T-helper 22 cell (primary cell): ENCODE data around the gene SLC24A4.

Experiments used
- DNase-seq: peaks from one replicate; pipeline ENCODE4 v3.0.0-alpha.2; 2020; ENCODE audit warnings: low read depth

SLC24A4 gene

DNA sequence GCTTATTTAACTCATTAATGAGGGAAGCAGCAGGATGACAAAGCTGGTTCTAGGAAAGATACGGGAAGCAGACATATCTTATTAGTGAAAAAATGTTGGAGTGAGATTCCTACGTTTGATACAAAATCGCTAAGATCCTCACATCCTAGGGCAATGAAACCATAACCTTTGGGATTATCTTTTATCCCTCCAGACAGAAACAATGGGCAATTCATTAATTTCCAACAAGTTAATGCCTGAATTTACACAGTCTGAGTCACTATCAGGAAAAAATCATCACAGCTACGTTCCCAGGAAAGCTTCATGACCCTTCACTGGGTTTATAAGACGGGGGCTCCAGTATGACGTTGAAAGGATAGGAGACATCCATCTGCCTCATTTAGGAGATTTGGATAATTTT, 45.0 kb downstream of the SLC24A4 start:
- DNase-seq, result no peak

DNA sequence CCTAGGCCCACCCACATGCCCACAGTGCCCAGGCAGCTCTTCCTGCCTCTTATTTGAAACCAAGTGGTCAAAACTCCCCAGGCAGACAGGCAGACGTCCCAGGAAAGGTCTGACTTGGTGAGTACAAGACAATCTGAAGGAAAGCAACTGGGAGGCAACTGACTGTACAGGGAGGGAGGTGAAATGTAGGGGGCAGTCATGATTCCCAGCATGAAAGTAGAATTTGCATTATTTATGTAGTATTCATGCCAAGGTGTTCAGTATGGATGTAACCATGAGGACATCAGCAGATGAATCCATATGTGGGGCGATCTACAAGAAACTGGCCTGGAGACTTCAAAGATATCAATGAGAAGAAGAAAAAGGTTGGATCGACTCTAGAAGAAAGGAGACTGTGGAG, 46.1 kb downstream of the SLC24A4 start:
- DNase-seq, result no peak

DNA sequence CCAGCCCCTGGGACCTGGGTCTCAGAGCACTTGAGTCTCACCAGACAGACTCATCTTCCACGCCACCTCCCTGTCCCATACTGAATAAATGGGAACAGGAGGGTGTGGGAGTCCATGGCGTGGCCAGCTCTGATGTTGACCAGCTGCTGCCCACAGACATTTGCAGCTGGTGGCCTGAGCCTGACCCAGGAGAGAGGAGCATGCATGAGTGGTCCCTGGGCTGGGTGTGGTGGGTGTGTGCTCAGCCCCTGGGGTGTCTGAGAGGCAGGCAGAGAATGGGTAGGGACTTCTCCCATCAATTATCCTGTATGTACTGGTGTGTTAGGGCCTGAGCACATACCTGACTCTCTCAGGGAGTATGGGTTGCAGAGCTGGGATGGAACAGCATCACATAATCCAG, 49.3 kb downstream of the SLC24A4 start:
- DNase-seq, result no peak

DNA sequence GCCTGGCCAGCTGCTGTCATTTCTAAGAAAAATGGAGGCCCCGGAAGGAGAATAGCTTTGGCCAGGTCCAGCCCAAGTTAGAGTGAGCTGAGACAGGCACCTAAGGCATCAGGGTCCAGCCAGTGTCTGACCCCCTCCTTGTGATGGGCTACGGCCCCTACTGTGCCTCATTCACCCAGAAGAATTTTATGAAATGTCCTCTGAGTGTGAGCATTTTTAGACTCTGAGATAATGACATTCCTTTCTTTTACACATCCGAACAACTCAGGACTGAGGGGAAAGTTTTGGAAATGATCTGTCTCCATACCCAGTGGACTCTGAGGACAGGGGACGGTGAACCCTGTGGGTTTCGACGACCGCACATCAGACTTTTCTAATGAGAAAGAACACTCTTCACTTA, 50.4 kb downstream of the SLC24A4 start:
- DNase-seq, result no peak

DNA sequence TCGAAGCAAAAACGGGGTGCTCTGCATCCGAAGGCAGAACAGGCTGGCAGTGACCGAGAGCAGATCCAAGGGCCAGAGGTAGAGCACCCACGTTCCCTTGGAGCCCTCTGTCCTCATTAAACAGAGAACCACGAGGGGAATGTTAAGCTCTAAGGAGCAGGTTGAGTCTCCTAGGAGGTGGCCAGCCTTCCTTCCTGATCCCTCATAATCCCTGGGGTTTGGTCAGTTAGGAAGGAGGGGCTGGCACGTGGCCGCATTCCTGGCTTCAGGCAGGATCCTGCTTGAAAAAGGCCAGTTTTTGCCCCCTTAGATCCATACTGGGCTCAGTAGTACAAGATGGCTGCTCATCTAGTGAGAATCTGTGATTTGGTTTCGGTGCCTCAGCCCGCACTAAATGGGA, 57.2 kb downstream of the SLC24A4 start:
- DNase-seq, result no peak

DNA sequence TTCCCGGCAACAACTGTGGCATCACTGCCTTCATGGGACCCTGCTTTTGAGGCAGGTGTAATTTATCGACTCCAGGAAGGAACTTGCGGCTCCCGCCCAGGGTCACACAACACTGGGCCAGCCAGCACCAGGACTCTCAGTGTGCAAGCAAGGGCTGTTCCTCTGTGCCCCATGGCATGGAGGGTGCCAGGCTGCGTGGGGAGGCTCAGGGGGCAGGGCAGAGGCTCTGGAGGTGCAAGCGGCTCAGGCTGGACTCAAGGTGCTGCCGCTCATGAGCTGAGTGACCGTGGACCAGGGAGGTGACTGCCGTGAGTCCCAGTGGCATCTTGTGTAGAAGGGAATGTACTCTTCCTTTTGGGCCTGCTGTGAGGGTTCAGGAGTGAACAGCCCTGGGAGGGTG, 57.6 kb downstream of the SLC24A4 start:
- no peak for DNase-seq

DNA sequence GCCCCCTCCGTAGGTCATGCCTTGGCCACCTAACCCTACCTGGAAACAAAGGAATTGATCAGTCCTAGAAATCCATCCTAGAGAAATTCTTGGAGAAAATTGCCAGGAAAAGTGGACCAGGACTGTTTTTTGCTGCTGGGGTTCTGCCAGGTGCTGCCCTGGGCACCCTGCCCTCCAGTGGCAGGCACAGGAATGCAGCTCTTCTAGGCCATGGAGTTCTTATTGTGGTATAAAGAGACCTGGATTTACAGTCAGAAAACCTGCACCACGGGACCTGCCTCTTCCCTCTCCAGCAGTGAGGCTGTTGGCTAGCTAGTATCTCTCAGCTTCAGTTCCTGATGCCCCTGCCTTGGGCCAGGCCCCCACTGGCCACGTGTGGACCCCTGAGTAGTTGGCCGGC, 59.7 kb downstream of the SLC24A4 start:
- DNase-seq, result no peak

DNA sequence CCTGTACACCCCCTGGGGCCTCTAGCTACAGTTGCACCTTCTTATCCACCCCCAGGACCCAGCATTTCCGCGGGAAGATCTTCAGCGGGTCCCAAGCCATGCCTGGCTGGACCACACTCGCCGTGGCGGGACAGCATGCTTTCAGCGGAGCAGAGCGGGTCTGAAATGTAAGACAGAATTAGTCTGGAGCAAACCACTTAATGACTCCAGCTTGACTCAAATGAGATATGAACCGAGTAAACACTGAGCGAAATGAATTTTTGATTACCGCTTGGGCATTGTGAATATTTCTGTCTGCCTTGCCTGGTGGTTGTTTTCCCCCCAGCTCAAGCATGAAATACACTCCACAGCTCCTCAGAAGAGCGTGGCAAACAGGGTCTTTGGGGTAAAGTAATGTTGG, 60.8 kb downstream of the SLC24A4 start:
- no peak for DNase-seq

DNA sequence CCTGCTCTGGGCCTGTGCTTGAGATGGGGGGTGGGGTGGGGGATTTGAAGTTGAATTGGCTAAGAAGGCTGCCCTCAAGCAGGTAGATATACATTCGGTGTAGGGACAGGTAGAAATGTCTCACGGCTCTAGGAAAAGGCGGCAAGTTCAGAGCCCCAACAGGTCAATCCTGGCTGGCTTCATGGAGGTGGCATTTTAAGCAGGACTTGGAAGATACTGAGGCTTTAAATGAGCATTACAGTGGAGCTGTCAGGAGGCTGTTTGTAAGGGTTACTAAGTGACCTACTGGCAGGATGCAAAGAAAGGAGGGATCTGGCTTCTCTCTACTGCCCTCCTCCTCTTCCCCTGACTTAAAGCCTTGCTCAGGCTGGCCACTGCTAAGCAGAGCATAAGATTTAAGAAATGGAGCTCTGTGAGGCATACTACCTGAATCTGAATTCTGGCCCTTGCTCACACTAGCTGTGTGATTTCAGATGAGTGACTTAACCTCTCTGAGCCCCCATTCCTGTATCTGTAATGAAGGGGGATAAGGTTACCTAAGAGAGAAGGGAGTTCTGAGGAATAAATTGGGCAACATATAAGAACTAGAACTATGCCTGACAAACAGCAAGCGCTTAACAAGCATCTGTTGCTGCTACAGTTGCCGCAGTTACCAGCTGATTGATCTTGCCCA, 61.6 kb downstream of the SLC24A4 start:
- DNase-seq, result no peak

DNA sequence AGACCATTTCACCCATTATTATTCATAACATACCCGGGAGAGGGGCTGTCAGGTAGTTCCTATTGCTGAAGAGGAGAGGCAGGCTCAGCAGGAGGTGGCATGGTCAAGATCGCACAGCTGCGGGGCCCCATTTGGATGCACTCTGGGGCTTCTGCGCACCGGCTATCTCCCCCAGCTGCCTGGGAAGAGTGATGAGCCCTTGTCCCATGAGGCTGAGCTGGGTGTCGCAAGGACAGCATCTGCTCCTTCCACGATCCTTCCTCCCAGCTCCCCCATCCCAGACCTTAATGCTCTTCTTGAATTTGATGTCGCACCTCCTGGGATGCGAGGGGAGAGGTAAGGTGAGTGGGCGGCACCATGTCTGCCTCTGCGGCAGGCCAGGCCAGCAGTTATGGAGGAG, 62.6 kb downstream of the SLC24A4 start:
- DNase-seq, result no peak

DNA sequence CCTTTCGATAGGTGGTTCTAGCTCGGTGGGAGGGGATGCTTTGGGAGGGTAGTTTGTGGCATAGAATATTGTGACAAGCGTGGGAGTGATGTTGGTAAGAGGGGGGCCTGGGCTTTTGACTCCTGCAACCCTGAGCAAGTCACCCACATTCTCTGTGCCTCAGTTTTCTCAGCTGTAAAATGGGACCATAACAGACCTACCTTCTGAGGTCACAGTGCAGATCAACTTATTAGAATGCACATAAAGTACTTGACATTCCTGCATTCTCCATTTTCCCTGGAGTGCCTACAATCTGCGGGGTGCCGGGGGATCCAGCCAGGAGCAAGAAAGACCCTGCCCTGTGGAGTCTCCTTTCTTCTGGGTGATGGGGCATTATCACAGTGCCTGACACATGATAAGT, 63.2 kb downstream of the SLC24A4 start:
- no peak for DNase-seq

DNA sequence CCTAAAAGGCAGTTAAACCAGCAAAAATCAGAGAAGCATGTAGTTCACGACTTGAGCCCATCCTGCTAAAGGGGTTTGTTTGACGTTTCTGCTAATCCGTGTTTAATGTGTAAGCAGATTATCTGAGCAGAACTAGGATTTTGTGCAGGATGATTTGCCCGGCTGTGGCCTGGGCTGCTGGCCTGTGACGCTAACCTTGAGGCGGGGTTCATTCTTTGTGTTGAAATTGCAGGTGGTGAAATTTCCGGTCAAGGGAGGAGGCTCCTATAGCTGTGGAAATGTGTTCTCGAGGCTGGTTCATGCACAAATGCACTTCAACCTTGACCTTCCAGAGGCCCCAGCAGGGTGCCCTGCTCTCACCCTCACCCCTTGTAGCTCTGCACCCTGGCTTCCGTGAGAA, 63.7 kb downstream of the SLC24A4 start:
- no peak for DNase-seq

DNA sequence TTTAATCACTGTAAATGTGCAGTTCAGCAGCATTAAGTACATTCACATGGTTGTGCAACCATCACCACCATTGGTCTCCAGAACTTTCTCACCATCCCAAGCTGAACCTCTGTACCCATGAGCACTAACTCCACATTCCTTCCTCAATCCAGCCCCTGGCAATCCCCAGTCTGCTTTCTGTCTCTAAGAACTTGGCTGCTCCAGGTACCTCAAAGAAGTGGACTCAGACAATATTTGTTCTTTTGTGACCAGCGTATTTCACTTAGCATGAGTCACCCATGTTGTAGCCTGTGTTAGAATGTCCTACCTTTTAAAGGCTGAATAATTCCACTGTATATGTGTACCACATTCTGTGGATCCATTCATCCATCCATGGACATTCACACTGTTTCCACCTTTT, 64.6 kb downstream of the SLC24A4 start:
- DNase-seq, result no peak

DNA sequence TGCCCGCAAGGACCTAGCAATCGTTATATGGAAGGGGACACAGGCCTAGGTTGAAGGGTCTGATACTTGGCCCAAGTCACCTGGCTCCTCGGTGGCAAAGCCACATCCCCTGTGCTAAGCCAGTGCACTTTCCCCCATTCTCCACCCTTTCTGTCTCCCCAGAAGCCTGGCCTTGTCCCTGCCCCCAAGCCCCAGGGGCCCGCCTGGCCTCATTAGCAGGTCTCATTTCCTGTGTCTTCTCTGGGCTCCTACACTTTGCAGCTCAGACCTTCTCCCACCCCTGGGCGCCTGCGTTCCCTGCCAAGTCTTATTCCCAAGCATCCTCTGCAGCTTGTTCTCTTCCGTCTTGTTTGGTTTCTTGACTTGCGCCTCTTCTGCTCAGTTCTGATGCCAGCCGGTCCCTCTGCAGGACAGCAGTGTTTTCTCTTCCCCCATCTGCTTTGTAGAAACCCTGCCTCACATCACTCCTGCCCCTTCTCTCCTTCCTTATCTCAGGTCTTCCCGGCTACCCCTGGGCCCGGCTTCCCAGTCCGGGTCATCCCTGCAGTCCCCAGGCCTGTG, 66.7 kb downstream of the SLC24A4 start:
- DNase-seq, result no peak

DNA sequence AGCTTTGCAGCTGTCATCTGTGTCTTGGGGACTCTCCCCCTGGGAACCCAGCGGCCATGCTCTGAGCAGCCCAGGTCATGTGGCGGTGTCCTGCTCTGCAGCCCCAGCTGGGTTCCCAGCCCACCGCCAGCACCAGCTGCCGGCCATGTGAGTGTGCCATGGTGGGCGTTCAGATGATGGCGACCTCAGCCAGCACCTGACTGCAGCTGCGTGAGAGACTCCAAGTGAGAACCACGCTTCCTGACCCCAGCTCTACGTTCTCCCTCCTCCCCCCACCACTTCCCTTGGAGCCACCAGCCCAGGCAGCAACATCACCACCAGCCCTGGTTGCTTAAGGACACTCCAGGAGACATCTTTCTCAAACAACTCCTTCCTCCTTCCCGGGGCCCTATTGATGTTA, 68.8 kb downstream of the SLC24A4 start:
- no peak for DNase-seq

DNA sequence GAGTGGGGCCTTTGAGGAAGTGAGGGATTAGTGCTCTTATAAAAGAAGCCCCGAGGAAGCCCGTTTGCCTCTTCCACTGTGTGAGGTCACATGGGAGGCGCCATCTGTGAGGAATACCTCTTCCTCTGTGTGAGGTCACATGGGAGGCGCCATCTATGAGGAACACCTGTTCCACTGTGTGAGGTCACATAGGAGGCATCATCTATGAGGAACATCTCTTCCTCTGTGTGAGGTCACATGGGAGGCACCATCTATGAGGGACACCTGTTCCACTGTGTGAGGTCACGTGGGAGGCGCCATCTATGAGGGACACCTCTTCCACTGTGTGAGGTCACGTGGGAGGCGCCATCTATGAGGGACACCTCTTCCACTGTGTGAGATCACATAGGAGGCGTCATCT, 69.7 kb downstream of the SLC24A4 start:
- no peak for DNase-seq

DNA sequence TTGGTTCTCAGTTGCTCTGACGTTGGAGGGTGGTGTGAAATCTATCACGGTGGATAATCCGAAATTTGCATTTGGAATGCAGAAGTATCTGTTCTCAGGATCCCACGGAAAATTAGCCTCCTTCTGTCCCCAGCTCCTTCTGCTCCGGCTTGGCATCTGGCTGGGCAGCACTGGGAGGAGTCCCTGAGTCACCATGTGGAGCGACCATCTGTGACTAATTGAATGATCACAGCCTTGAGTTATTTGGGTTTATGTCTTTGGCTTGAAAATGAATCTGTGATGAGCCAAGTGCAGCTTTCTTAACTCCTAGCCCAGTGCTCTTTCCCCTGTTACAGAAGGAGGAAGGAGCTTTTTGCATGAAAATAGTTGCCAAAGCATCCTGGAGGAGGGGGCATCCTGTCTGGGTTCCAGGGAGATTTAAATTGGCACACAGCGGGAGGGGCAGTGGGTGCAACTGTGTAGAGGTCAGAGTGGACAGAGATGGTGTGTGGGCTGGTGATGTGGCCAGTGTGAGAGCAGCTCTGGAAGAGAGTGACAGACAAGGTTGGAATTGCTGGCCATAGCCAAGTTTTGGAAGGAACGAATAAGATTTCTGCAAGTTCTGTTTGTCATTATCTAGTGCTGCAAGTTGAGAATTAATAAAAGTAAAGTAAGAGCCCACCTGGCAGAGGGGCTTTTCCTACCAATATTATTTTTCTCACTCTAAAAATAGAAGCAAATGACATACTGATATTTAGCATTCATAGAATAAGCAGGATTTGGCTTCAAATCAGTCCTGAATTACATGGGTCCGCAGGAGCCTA, 74.4 kb downstream of the SLC24A4 start:
- no peak for DNase-seq

DNA sequence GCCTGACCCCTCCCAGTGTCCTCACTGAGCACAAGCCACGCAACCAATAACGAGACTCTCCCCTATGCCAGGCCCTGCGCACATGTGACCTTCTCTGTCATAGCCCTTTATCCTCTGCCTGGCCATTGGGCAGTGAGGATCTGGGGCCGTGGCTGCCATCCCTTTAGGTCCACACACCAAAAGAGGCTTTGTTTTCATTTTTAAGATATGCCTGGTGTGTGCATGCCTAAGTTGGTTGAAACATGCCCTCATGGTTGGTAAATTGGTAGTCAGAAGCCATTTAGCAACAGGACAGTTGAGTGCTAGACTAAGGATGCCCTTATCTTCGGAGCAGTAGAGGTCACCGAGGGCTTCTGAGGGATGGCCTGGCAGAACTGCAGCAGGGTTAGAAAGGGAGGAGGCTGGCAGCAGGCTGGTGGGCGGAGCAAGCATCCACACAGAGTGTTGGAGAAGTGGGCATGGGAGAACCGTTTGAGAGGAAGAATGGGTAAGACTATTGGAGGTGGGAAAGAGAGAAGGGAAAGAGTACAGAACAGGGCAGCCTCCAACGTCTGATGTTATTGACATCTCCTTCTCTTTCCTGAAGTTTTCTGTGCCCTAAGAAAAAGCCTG, 75.1 kb downstream of the SLC24A4 start:
- DNase-seq, result no peak

DNA sequence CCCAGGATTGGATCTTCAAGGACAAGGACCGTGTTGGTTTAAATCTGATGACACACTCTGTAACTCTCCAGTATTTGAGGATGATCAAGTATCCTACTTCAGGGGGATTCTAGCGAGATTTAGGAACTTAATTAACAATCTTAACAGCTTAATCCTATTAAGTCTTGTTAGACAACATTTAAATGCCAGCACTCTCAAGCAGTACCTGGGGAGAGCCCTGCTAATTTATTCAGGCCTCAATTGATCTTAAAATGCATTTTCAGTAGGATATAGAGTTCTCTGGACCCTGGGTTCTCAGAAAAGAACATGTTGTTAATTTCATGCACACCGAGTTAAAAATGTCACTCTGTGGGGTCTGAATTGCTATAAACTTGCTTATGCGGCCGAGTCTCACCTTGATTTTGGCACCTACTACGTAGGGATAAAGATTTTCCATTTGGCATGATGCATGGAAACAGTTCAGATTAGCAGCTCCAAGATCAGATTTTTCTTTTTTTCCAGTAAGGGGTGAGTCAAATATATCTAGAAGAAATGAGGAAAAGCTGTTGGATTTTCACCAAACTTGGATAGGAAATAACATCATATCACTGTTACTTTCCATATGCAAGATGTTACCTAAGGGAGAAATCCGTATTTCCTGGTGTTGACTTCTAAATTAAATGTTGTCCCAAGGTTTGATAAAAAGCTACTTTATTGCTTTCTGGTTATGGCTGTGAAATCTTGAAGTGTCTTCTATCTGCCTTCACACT, 76.1 kb downstream of the SLC24A4 start:
- no peak for DNase-seq

DNA sequence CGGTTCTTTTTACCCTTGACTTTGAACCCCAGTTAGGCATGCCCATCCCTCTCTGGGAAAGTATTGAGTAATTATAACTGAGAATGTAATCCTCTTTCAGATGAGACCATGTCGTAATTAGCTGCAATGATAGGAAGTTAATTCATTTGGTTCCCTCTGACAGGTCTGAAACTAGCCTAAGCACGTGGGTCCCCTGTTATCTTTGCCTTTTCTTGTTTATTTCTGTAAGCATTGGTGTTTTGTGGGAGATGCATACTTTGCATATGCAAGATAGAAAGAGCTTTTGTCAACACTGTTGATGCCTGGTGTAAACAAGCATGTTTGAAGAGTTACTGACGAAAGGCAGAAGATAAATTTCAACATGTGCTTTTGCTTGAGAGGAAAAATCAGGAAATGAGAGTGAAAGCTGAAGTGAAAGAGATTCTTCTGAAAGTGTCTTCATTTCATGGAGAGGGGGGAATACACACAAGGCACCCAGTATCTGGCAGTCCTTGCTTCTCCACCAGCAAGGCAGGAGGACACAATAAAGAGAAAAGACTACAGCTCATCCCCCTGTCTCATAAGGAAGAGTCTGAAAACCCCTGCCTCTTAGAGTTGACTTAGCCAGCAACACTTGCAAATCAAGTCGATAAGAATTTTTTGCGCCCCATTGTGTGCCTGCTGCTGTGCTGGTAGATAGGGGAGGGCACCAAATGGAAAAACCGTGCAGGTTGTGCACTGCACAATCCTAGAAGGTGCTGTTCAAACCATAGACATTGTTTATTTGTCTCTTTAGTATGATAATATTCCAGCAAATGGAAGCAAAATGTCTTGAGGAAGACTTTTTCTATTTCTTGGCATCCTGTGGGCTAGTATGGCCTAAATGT, 77.8 kb downstream of the SLC24A4 start:
- no peak for DNase-seq

DNA sequence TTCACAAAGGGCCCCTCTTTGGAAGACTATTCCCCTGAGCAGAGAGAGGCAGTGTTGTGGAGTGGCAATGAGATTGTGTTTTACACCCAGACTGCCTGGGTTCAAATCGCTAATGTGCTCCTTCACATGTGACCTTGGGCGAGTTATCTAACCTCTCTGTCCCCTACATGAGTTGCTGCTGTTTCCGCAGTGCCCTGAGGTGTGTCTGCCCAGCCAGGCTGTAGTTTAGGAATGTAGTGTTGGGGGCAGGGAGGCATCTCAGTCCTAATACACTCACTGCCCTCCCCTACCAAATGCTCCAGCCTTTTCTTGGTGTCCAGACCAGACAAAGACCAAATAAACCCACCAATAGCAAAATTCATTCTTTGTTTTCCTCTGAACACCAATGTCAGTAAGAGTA, 78.6 kb downstream of the SLC24A4 start:
- DNase-seq, result no peak
